B cell (primary cell): Measurements from ENCODE around the gene CRACR2A.

Experiments
- CTCF ChIP-seq: fragments of 200-600 bp; IDR thresholded peaks from one replicate; pipeline ENCODE4 v1.8.0; 2022; ENCODE audit warnings: antibody characterized with exemption, mild to moderate bottlenecking
- EZH2 ChIP-seq: IDR thresholded peaks from 2 replicates; pipeline ENCODE4 v1.6.1; 2012; ENCODE audit warnings: borderline replicate concordance, low read depth, mild to moderate bottlenecking, moderate library complexity, low read length; ENCODE audit not compliant: insufficient read depth, poor library complexity, severe bottlenecking

GRCh38 chr12:3679831-3680230 lies 73.1 kb downstream of the CRACR2A start:
- TF ChIP-seq CTCF (no peak), EZH2 (no peak)
